ENCODE measurements around the gene SLC29A3. TPM values are rescaled to one million over a fixed set of nuclear protein-coding genes. Genes with fewer than 3 reads are reported as not detected.

SLC29A3 gene
- total RNA-seq, 1 donor from 2014 or later: 1.7 TPM

- Histone ChIP-seq H3K4me1 (no peaks in the 10 kb centered on the region), H3K27ac (replicated peaks) (no peak overlapping the region)
- no peak for DNase-seq
Observed at GRCh38 chr10:71367271-71367670, 48.2 kb downstream of the SLC29A3 start.

GRCh38 chr10:71368176-71368575, 49.1 kb downstream of the SLC29A3 start:
- peaks cover 36% of the 10 kb centered on the region for H3K27me3 ChIP-seq (ENCODE audit: low read depth)
- peaks cover under 1% of the 10 kb centered on the region for H3K36me3 ChIP-seq
- H3K9me3 ChIP-seq (replicated peaks): no peaks in the 10 kb centered on the region
- intact Hi-C loops (cut with micrococcal nuclease): no loop called here
- no peak for DNase-seq
- H3K4me3 ChIP-seq: no peak overlapping the region
- no peak overlapping the region for H3K27ac ChIP-seq (replicated peaks)
- H3K4me1 ChIP-seq: no peaks in the 10 kb centered on the region
- TF ChIP-seq CTCF (IDR thresholded peaks at IDR 0.05; ENCODE audit: borderline replicate concordance): no peak

More at GRCh38 chr10:71367271-71367670, 48.2 kb downstream of the SLC29A3 start:
- no peak overlapping the region for H3K4me3 ChIP-seq
- no peak for TF ChIP-seq CTCF (IDR thresholded peaks at IDR 0.05; ENCODE audit: borderline replicate concordance)
- H3K27me3 ChIP-seq (ENCODE audit: low read depth): peaks cover 28% of the 10 kb centered on the region
- no peaks in the 10 kb centered on the region for H3K9me3 ChIP-seq (replicated peaks)
- peaks cover 7% of the 10 kb centered on the region for H3K36me3 ChIP-seq
- intact Hi-C loops (cut with micrococcal nuclease): no loop called here

GRCh38 chr10:71368643-71369042, 49.6 kb downstream of the SLC29A3 start:
- intact Hi-C loops (cut with micrococcal nuclease): no loop called here
- Histone ChIP-seq H3K4me3 (no peak overlapping the region), H3K27ac (replicated peaks) (no peak overlapping the region), H3K4me1 (no peaks in the 10 kb centered on the region), H3K27me3 (ENCODE audit: low read depth) (peaks cover 41% of the 10 kb centered on the region), H3K36me3 (no peaks in the 10 kb centered on the region), H3K9me3 (replicated peaks) (no peaks in the 10 kb centered on the region)
- DNase-seq: no peak
- TF ChIP-seq CTCF (IDR thresholded peaks at IDR 0.05; ENCODE audit: borderline replicate concordance): no peak

- H3K36me3 ChIP-seq: no peaks in the 10 kb centered on the region
- H3K4me1 ChIP-seq: no peaks in the 10 kb centered on the region
- no peak for DNase-seq
- intact Hi-C loops (cut with micrococcal nuclease): no loop called here
- H3K9me3 ChIP-seq (replicated peaks): no peaks in the 10 kb centered on the region
- no peak for TF ChIP-seq CTCF (IDR thresholded peaks at IDR 0.05; ENCODE audit: borderline replicate concordance)
- peaks cover 42% of the 10 kb centered on the region for H3K27me3 ChIP-seq (ENCODE audit: low read depth)
- no peak overlapping the region for H3K4me3 ChIP-seq
- H3K27ac ChIP-seq (replicated peaks): no peak overlapping the region
Observed at GRCh38 chr10:71369602-71370001, 50.5 kb downstream of the SLC29A3 start.

- Histone ChIP-seq H3K36me3 (no peaks in the 10 kb centered on the region), H3K27me3 (ENCODE audit: low read depth) (peaks cover 42% of the 10 kb centered on the region), H3K4me1 (no peaks in the 10 kb centered on the region), H3K4me3 (no peak overlapping the region), H3K27ac (replicated peaks) (no peak overlapping the region), H3K9me3 (replicated peaks) (no peaks in the 10 kb centered on the region)
- intact Hi-C loops (cut with micrococcal nuclease): no loop called here
- DNase-seq: no peak
- no peak for TF ChIP-seq CTCF (IDR thresholded peaks at IDR 0.05; ENCODE audit: borderline replicate concordance)
Observed at GRCh38 chr10:71370031-71370430, 51.0 kb downstream of the SLC29A3 start.

GRCh38 chr10:71371750-71372166, 52.7 kb downstream of the SLC29A3 start:
- Histone ChIP-seq H3K27me3 (ENCODE audit: low read depth) (peaks cover 42% of the 10 kb centered on the region), H3K4me1 (peaks cover 4% of the 10 kb centered on the region), H3K4me3 (no peak overlapping the region), H3K36me3 (no peaks in the 10 kb centered on the region), H3K27ac (replicated peaks) (peak overlapping the region; percentile 40), H3K9me3 (replicated peaks) (no peaks in the 10 kb centered on the region)
- intact Hi-C loops (cut with micrococcal nuclease): no loop called here
- no peak for DNase-seq
- TF ChIP-seq CTCF (IDR thresholded peaks at IDR 0.05; ENCODE audit: borderline replicate concordance): no peak

All from left ventricle myocardium inferior (tissue), 1 donor.